B cell (primary cell): ENCODE measurements around the gene GSS. TPM values are rescaled to one million over a fixed set of nuclear protein-coding genes. Genes with fewer than 3 reads are reported as not detected.
A peak's percentile ranks its signal among the peaks of the same experiment; 100 is the strongest.

Experiments used
- ATAC-seq: fragments of 200-7000 bp; cut with Tn5 transposase; one replicate; pipeline ENCODE4 v1.10.0; 2021; ENCODE audit warnings: low read depth, mild to moderate bottlenecking, moderate number of reproducible peaks, moderate library complexity
- CTCF ChIA-PET: fragments of 350-600 bp; sonication (Branson Sonifier 250); formaldehyde crosslinking; loops from one replicate; lab custom pipeline; 2021; ENCODE audit warnings: antibody characterized with exemption, inconsistent platforms; lab: Charles Lee
- POLR2A ChIA-PET: fragments of 350-600 bp; sonication (Branson Sonifier 250); formaldehyde crosslinking; loops from one replicate; lab custom pipeline; 2021; ENCODE audit warnings: antibody characterized with exemption; lab: Charles Lee
- DNase-seq: peaks from one replicate; pipeline ENCODE4 v3.0.0; 2013
- H2AFZ ChIP-seq: 2 replicates; pipeline ENCODE4 v1.6.1; 2012; ENCODE audit warnings: mild to moderate bottlenecking, low read depth, low read length; ENCODE audit not compliant: insufficient read depth, poor library complexity, severe bottlenecking
- H3K27ac ChIP-seq, 2 donors: 1 replicate in 1 of 2; 2 replicates in 1 of 2; pipeline ENCODE4 v1.5.1; 2012 to 2013; ENCODE audit warnings: low read length in 2 of 2, mild to moderate bottlenecking in 2 of 2, moderate library complexity in 1 of 2
- H3K27me3 ChIP-seq, 4 experiments: fragments of 200-600 bp in 1 of 4; sonication (generic) in 1 of 4; replicated peaks in 1 of 4; 1 replicate in 2 of 4; 2 replicates in 2 of 4; pipeline versions ENCODE4 v1.6.1 to v1.7.0; 2013 to 2016; ENCODE audit warnings: low read length in 3 of 4, mild to moderate bottlenecking in 2 of 4, mixed read lengths in 1 of 4, moderate library complexity in 1 of 4; ENCODE audit not compliant: insufficient read depth in 4 of 4, control insufficient read depth in 3 of 4; ENCODE audit errors: control extremely low read depth in 1 of 4
- H3K36me3 ChIP-seq, 2 experiments: replicated peaks in 1 of 2; 1 replicate in 1 of 2; 2 replicates in 1 of 2; pipeline versions ENCODE4 v1.6.1 to v1.7.1; 2013; ENCODE audit warnings: low read length in 1 of 2; ENCODE audit not compliant: insufficient read depth in 2 of 2, control insufficient read depth in 1 of 2; ENCODE audit errors: control extremely low read depth in 1 of 2, extremely low read depth in 1 of 2
- H3K4me1 ChIP-seq, 2 donors: fragments of 200-600 bp in 1 of 2; sonication (generic) in 1 of 2; 1 replicate in 1 of 2; 2 replicates in 1 of 2; pipeline versions ENCODE4 v1.5.1 to v1.6.1; 2013 to 2017; ENCODE audit warnings: low read length in 2 of 2; ENCODE audit not compliant: control insufficient read depth in 2 of 2, insufficient read depth in 2 of 2
- H3K4me2 ChIP-seq: replicated peaks from 2 replicates; pipeline ENCODE3; 2012; ENCODE audit warnings: mild to moderate bottlenecking, low read depth, low read length; ENCODE audit not compliant: poor library complexity, severe bottlenecking
- H3K4me3 ChIP-seq, 5 experiments: fragments of 200-600 bp in 1 of 5; sonication (generic) in 1 of 5; 1 replicate in 3 of 5; 2 replicates in 2 of 5; pipeline versions ENCODE4 v1.5.1 to v1.7.0; 2011 to 2016; ENCODE audit warnings: low read length in 4 of 5, mild to moderate bottlenecking in 4 of 5, low read depth in 2 of 5, control low read depth in 1 of 5, moderate library complexity in 1 of 5; ENCODE audit not compliant: insufficient read depth in 1 of 5; ENCODE audit errors: control extremely low read depth in 1 of 5, extremely low read depth in 1 of 5
- H3K79me2 ChIP-seq: fragments of 200-600 bp; sonication (generic); one replicate; pipeline ENCODE4 v1.6.0; 2016; ENCODE audit warnings: low read length; ENCODE audit not compliant: control insufficient read depth, insufficient read depth
- H3K9ac ChIP-seq: fragments of 200-600 bp; sonication (generic); 2 replicates; pipeline ENCODE4 v1.6.1; 2017; ENCODE audit warnings: mild to moderate bottlenecking, low read length, moderate library complexity
- H3K9me3 ChIP-seq, 3 donors: one replicate each; pipeline versions ENCODE4 v1.6.1 to v1.7.1; 2013; ENCODE audit warnings: low read length in 2 of 3; ENCODE audit not compliant: control insufficient read depth in 2 of 3, insufficient read depth in 1 of 3; ENCODE audit errors: control extremely low read depth in 1 of 3
- H4K20me1 ChIP-seq: 2 replicates; pipeline ENCODE4 v1.6.0; 2012; ENCODE audit warnings: mild to moderate bottlenecking, low read length; ENCODE audit not compliant: insufficient read depth, control insufficient read depth, poor library complexity, severe bottlenecking
- H3K27ac Mint-ChIP-seq: one replicate; pipeline ENCODE4 v1.8.0; 2021; ENCODE audit warnings: mixed read lengths
- H3K27me3 Mint-ChIP-seq: one replicate; pipeline ENCODE4 v1.8.0; 2021; ENCODE audit warnings: mixed read lengths
- H3K4me1 Mint-ChIP-seq: one replicate; pipeline ENCODE4 v1.8.0; 2021; ENCODE audit warnings: mixed read lengths
- H3K4me3 Mint-ChIP-seq: one replicate; pipeline ENCODE4 v1.8.0; 2021; ENCODE audit warnings: mixed read lengths
- H3K9me3 Mint-ChIP-seq: one replicate; pipeline ENCODE4 v1.8.0; 2022; ENCODE audit warnings: mixed read lengths; ENCODE audit not compliant: insufficient read depth
- CTCF ChIP-seq: fragments of 200-600 bp; IDR thresholded peaks from one replicate; pipeline ENCODE4 v1.8.0; 2022; ENCODE audit warnings: antibody characterized with exemption, mild to moderate bottlenecking
- EZH2 ChIP-seq: IDR thresholded peaks from 2 replicates; pipeline ENCODE4 v1.6.1; 2012; ENCODE audit warnings: borderline replicate concordance, low read depth, mild to moderate bottlenecking, moderate library complexity, low read length; ENCODE audit not compliant: insufficient read depth, poor library complexity, severe bottlenecking
- WGBS: methylation state at CpG from one replicate; pipeline ENCODE4 v1.1.5; 2013; ENCODE audit warnings: missing lambda C conversion rate; ENCODE audit not compliant: insufficient coverage; 5-methylcytosine and 5-hydroxymethylcytosine counted together
- intact Hi-C: fragments of 100-400 bp; cut with micrococcal nuclease; formaldehyde crosslinking; loops from one replicate; pipeline ENCODE4 v1.10.0; 2022
- polyA plus RNA-seq: library from polyadenylated mRNA; depleted of rRNA; stranded (reverse); fragments of >200 nt; gene quantifications from 2 replicates; pipeline ENCODE4 v1.2.3, GENCODE V29; 2012
- total RNA-seq, 2 donors: library from RNA; stranded (reverse); fragments of 120-200 nt in 1 of 2; gene quantifications; 1 replicate in 1 of 2; 2 replicates in 1 of 2; pipeline versions ENCODE4 v1.2.3 to v1.2.4, GENCODE V29; 2013 to 2022

The GSS gene
- total and polyA plus RNA-seq, 2 donors (not counting 1 experiment from before 2014, with no cell fraction given), result 22.5 to 28.6 TPM

- H3K9me3 Mint-ChIP-seq, result no peaks in the 10 kb centered on the region
- no peak overlapping the region for H3K4me2 ChIP-seq
- H4K20me1 ChIP-seq, result no peaks in the 10 kb centered on the region
- H3K27ac Mint-ChIP-seq, result peak overlapping the region; percentile 10
- H3K9me3 ChIP-seq, result peaks cover 0 to 2% (median 0%) of the 10 kb centered on the region in 3 donors
- no peak overlapping the region for H2AFZ ChIP-seq
- no peak overlapping the region for H3K4me3 ChIP-seq
- WGBS, result 82% methylated on average over 21 of the region's 25 CpGs
- H3K9ac ChIP-seq, result no peak overlapping the region
- POLR2A ChIA-PET, result no interaction called here
- no peak overlapping the region for H3K27ac ChIP-seq
- intact Hi-C loops, result no loop called here
- no peaks in the 10 kb centered on the region for H3K79me2 ChIP-seq
- H3K4me3 Mint-ChIP-seq, result no peak overlapping the region
- H3K27me3 Mint-ChIP-seq, result peaks cover 25% of the 10 kb centered on the region
- DNase-seq, result no peak
- no peak for ATAC-seq
- H3K4me1 Mint-ChIP-seq, result no peaks in the 10 kb centered on the region
- CTCF ChIA-PET, result no interaction called here
- peaks cover 0 to 19% (median 8%) of the 10 kb centered on the region in 4 experiments for H3K27me3 ChIP-seq
- H3K36me3 ChIP-seq, result no peaks in the 10 kb centered on the region
- no peaks in the 10 kb centered on the region for H3K4me1 ChIP-seq
- no peak for TF ChIP-seq EZH2
- TF ChIP-seq CTCF, result no peak
These were observed 30.1 kb upstream of the GSS start for GRCh38 chr20:34985461-34986310.

GRCh38 chr20:34984756-34985261 lies 29.2 kb upstream of the GSS start:
- Histone ChIP-seq H3K36me3 (no peaks in the 10 kb centered on the region), H3K4me3 (no peak overlapping the region), H3K9me3 (peaks cover 0 to 3% (median 0%) of the 10 kb centered on the region in 3 donors), H3K27me3 (peaks cover 0 to 19% (median 8%) of the 10 kb centered on the region in 4 experiments), H4K20me1 (no peaks in the 10 kb centered on the region), H2AFZ (no peak overlapping the region), H3K27ac (no peak overlapping the region), H3K4me1 (no peaks in the 10 kb centered on the region), H3K9ac (no peak overlapping the region), H3K4me2 (no peak overlapping the region), H3K79me2 (no peaks in the 10 kb centered on the region)
- 86% methylated on average over 13 of the region's 18 CpGs for WGBS
- intact Hi-C loops, result no loop called here
- POLR2A ChIA-PET, result no interaction called here
- peaks cover 25% of the 10 kb centered on the region for H3K27me3 Mint-ChIP-seq
- peak overlapping the region; percentile 44 for H3K27ac Mint-ChIP-seq
- no peak for ATAC-seq
- no peaks in the 10 kb centered on the region for H3K4me1 Mint-ChIP-seq
- TF ChIP-seq CTCF (no peak), EZH2 (no peak)
- CTCF ChIA-PET, result no interaction called here
- H3K4me3 Mint-ChIP-seq, result no peak overlapping the region
- no peaks in the 10 kb centered on the region for H3K9me3 Mint-ChIP-seq
- DNase-seq, result no peak
